Neural cell (in vitro differentiated cells): ENCODE data around the gene TGFA. TPM values are rescaled to one million over a fixed set of nuclear protein-coding genes. Genes with fewer than 3 reads are reported as not detected.

Experiments
- H2AFZ ChIP-seq: fragments of 200-600, 300-800 bp; sonication (generic), shearing (Covaris generic); 2 replicates; pipeline ENCODE4 v1.6.0; 2014; ENCODE audit warnings: low read depth, mild to moderate bottlenecking, antibody characterized with exemption, low read length, moderate library complexity
- H3F3A ChIP-seq: fragments of 200-600 bp; shearing (Covaris generic); 2 replicates; pipeline ENCODE4 v1.6.1; 2016; ENCODE audit warnings: mild to moderate bottlenecking, moderate library complexity, mixed read lengths, antibody characterized with exemption, low read length; ENCODE audit not compliant: insufficient read depth, poor library complexity, severe bottlenecking
- H3K27ac ChIP-seq: fragments of 200-600, 300-800 bp; sonication (generic), shearing (Covaris generic); 2 replicates; pipeline ENCODE4 v1.5.1; 2014; ENCODE audit warnings: mild to moderate bottlenecking, low read length, moderate library complexity
- H3K27me3 ChIP-seq: fragments of 300-800, 200-600 bp; sonication (generic), shearing (Covaris generic); 2 replicates; pipeline ENCODE4 v1.6.0; 2014; ENCODE audit warnings: mild to moderate bottlenecking, low read depth, low read length, moderate library complexity; ENCODE audit not compliant: insufficient read depth
- H3K36me3 ChIP-seq: fragments of 300-800, 200-600 bp; sonication (generic), shearing (Covaris generic); 2 replicates; pipeline ENCODE4 v1.5.1; 2014; ENCODE audit warnings: mild to moderate bottlenecking, antibody characterized with exemption, low read length, moderate library complexity; ENCODE audit not compliant: insufficient read depth
- H3K4me2 ChIP-seq: fragments of 300-800, 200-600 bp; sonication (generic), shearing (Covaris generic); 2 replicates; pipeline ENCODE4 v1.6.0; 2014; ENCODE audit warnings: mild to moderate bottlenecking, low read length
- H3K4me3 ChIP-seq: fragments of 300-800, 200-600 bp; sonication (generic), shearing (Covaris generic); 2 replicates; pipeline ENCODE4 v1.5.1; 2014; ENCODE audit warnings: mild to moderate bottlenecking, low read length, moderate library complexity
- H3K79me2 ChIP-seq: fragments of 200-600 bp; shearing (Covaris generic); replicated peaks from 2 replicates; pipeline ENCODE4 v1.6.0; 2014; ENCODE audit warnings: mild to moderate bottlenecking, low read length, moderate library complexity; ENCODE audit not compliant: insufficient read depth
- H3K9ac ChIP-seq: fragments of 300-800, 200-600 bp; sonication (generic), shearing (Covaris generic); 2 replicates; pipeline ENCODE4 v1.6.1; 2016; ENCODE audit warnings: mild to moderate bottlenecking, low read length, mixed read lengths
- H3K9me2 ChIP-seq: fragments of 200-600 bp; shearing (Covaris generic); 2 replicates; pipeline ENCODE4 v1.6.1; 2016; ENCODE audit warnings: mild to moderate bottlenecking, low read length, mixed read lengths; ENCODE audit not compliant: insufficient read depth
- H3K9me3 ChIP-seq: fragments of 200-600, 300-800 bp; sonication (generic), shearing (Covaris generic); 2 replicates; pipeline ENCODE4 v1.6.1; 2016; ENCODE audit warnings: mild to moderate bottlenecking, mixed run types, low read length, moderate library complexity, mixed read lengths
- H4K20me1 ChIP-seq: fragments of 200-600 bp; shearing (Covaris generic); 2 replicates; pipeline ENCODE4 v1.6.1; 2016; ENCODE audit warnings: mild to moderate bottlenecking, mixed run types; ENCODE audit not compliant: insufficient read depth
- EP300 ChIP-seq: fragments of 450-650 bp; conservative IDR thresholded peaks from 2 replicates; pipeline ENCODE4 v1.6.1; 2014; ENCODE audit warnings: antibody characterized with exemption, mild to moderate bottlenecking, moderate library complexity; ENCODE audit not compliant: poor library complexity, severe bottlenecking
- EZH2 ChIP-seq: fragments of 200-600, 300-800 bp; shearing (Covaris generic), sonication (generic); IDR thresholded peaks from 2 replicates; pipeline ENCODE4 v1.6.1; 2014; ENCODE audit warnings: antibody characterized with exemption, low read length, borderline replicate concordance, mild to moderate bottlenecking; ENCODE audit not compliant: insufficient read depth, poor library complexity, severe bottlenecking
- MXI1 ChIP-seq: fragments of 450-650 bp; conservative IDR thresholded peaks from 2 replicates; pipeline ENCODE4 v1.6.1; 2014; ENCODE audit warnings: antibody characterized with exemption, mild to moderate bottlenecking; ENCODE audit not compliant: poor library complexity, severe bottlenecking
- POLR2AphosphoS5 ChIP-seq: IDR thresholded peaks from 2 replicates; pipeline ENCODE4 v1.6.1; 2012
- RAD21 ChIP-seq: fragments of 450-650 bp; conservative IDR thresholded peaks from 2 replicates; pipeline ENCODE4 v1.6.1; 2014; ENCODE audit warnings: antibody characterized with exemption, mild to moderate bottlenecking, moderate library complexity
- SMC3 ChIP-seq: fragments of 450-650 bp; conservative IDR thresholded peaks from 2 replicates; pipeline ENCODE4 v1.6.1; 2014; ENCODE audit warnings: antibody characterized with exemption, mild to moderate bottlenecking, moderate library complexity; ENCODE audit not compliant: poor library complexity
- TAF1 ChIP-seq: IDR thresholded peaks from 2 replicates; pipeline ENCODE4 v1.6.1; 2012; ENCODE audit warnings: low read depth
- polyA plus RNA-seq: library from polyadenylated mRNA; depleted of rRNA; stranded (reverse); fragments of >200 nt; gene quantifications from 2 replicates; pipeline ENCODE4 v1.2.3, GENCODE V29; 2014
- TF ChIP-seq, protein P1 (sequence below): fragments of 450-650 bp; IDR thresholded peaks from 2 replicates; pipeline ENCODE4 v1.5.1; 2014; ENCODE audit warnings: antibody characterized with exemption, mild to moderate bottlenecking, moderate library complexity; ENCODE audit not compliant: poor library complexity, severe bottlenecking
- TF ChIP-seq, protein P2 (sequence below): IDR thresholded peaks from 2 replicates; pipeline ENCODE4 v1.6.1; 2012; ENCODE audit warnings: borderline replicate concordance

TGFA gene
- polyA plus RNA-seq, 1 donor from 2014 or later = 0.85 TPM

DNA sequence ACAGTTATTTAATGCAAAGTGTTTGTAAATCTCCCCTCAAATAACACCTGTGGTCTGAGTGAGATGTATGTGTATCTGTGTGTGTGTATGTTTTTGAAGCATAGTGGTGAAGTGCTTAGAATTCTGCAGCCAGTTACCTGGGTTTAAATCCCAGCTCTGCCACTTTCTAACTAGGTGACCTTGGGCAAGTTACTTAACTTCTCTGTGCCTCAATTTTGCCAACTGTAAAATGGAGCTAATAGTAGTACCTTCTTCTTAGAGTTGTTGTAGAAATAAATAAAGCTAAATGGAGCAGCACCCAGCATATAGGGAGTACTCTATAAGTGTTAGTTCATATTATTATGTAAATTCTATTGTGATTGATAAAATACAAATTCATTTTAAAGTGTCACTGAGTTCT is 48.9 kb downstream of the TGFA start:
- H3K9me2 ChIP-seq = no peaks in the 10 kb centered on the region

DNA sequence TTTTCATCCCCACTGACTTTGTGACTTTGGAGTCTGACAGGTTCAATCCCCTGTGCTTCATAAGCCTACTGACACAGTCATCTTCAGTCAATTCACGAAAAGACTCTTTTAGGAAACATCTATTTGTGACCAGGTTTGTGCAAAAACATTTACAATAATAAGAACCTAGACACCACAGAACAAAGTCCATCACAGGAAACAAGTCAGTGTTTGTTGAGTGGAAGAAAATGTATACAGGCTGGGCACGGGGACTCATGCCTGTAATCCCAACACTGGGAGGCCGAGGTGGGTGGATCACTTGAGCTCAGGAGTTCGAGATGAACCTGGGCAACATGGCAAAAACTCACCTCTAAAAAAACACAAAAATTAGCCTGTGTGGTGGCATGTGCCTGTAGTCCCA is 49.7 kb downstream of the TGFA start:
- H3K79me2 ChIP-seq = no peaks in the 10 kb centered on the region
- H3K9me2 ChIP-seq = no peaks in the 10 kb centered on the region
- H3K9me3 ChIP-seq = no peaks in the 10 kb centered on the region
- H2AFZ ChIP-seq = no peak overlapping the region
- H3K27ac ChIP-seq = no peak overlapping the region
- no peaks in the 10 kb centered on the region for H3F3A ChIP-seq
- H3K4me2 ChIP-seq = no peak overlapping the region
- H3K36me3 ChIP-seq = no peaks in the 10 kb centered on the region
- no peak overlapping the region for H3K9ac ChIP-seq
- TF ChIP-seq SMC3 (no peak), POLR2AphosphoS5 (no peak), EZH2 (no peak)
- TF ChIP-seq, protein P1, sequence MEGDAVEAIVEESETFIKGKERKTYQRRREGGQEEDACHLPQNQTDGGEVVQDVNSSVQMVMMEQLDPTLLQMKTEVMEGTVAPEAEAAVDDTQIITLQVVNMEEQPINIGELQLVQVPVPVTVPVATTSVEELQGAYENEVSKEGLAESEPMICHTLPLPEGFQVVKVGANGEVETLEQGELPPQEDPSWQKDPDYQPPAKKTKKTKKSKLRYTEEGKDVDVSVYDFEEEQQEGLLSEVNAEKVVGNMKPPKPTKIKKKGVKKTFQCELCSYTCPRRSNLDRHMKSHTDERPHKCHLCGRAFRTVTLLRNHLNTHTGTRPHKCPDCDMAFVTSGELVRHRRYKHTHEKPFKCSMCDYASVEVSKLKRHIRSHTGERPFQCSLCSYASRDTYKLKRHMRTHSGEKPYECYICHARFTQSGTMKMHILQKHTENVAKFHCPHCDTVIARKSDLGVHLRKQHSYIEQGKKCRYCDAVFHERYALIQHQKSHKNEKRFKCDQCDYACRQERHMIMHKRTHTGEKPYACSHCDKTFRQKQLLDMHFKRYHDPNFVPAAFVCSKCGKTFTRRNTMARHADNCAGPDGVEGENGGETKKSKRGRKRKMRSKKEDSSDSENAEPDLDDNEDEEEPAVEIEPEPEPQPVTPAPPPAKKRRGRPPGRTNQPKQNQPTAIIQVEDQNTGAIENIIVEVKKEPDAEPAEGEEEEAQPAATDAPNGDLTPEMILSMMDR = no peak
- TF ChIP-seq, protein P2, sequence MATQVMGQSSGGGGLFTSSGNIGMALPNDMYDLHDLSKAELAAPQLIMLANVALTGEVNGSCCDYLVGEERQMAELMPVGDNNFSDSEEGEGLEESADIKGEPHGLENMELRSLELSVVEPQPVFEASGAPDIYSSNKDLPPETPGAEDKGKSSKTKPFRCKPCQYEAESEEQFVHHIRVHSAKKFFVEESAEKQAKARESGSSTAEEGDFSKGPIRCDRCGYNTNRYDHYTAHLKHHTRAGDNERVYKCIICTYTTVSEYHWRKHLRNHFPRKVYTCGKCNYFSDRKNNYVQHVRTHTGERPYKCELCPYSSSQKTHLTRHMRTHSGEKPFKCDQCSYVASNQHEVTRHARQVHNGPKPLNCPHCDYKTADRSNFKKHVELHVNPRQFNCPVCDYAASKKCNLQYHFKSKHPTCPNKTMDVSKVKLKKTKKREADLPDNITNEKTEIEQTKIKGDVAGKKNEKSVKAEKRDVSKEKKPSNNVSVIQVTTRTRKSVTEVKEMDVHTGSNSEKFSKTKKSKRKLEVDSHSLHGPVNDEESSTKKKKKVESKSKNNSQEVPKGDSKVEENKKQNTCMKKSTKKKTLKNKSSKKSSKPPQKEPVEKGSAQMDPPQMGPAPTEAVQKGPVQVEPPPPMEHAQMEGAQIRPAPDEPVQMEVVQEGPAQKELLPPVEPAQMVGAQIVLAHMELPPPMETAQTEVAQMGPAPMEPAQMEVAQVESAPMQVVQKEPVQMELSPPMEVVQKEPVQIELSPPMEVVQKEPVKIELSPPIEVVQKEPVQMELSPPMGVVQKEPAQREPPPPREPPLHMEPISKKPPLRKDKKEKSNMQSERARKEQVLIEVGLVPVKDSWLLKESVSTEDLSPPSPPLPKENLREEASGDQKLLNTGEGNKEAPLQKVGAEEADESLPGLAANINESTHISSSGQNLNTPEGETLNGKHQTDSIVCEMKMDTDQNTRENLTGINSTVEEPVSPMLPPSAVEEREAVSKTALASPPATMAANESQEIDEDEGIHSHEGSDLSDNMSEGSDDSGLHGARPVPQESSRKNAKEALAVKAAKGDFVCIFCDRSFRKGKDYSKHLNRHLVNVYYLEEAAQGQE = no peak
- H3K27me3 ChIP-seq = no peaks in the 10 kb centered on the region
- H4K20me1 ChIP-seq = no peaks in the 10 kb centered on the region
- H3K4me3 ChIP-seq = no peak overlapping the region

More for the DNA sequence above, 48.9 kb downstream of the TGFA start:
- no peak overlapping the region for H3K4me2 ChIP-seq
- H3K27me3 ChIP-seq = no peaks in the 10 kb centered on the region
- no peak overlapping the region for H3K4me3 ChIP-seq
- no peaks in the 10 kb centered on the region for H3K79me2 ChIP-seq
- H3K9ac ChIP-seq = no peak overlapping the region
- H3K36me3 ChIP-seq = no peaks in the 10 kb centered on the region
- no peaks in the 10 kb centered on the region for H3F3A ChIP-seq
- no peaks in the 10 kb centered on the region for H4K20me1 ChIP-seq
- TF ChIP-seq RAD21 (no peak), SMC3 (no peak), EP300 (no peak), POLR2AphosphoS5 (no peak), MXI1 (no peak), TAF1 (no peak), EZH2 (no peak)
- TF ChIP-seq, protein P1 = no peak
- TF ChIP-seq, protein P2 = no peak
- H2AFZ ChIP-seq = no peak overlapping the region
- H3K27ac ChIP-seq = no peak overlapping the region
- no peaks in the 10 kb centered on the region for H3K9me3 ChIP-seq
